Transverse colon (tissue), 4 donors: Measurements from ENCODE around the gene TMEM91. TPM values are rescaled to one million over a fixed set of nuclear protein-coding genes. Genes with fewer than 3 reads are reported as not detected.
A peak's percentile ranks its signal among the peaks of the same experiment; 100 is the strongest.

Experiments used
- DNase-seq: peaks from one replicate; pipeline ENCODE4 v3.0.0-alpha.2; 2019
- H3K27ac ChIP-seq, 4 donors: fragments of 200-600 bp; sonication (generic); 2 replicates each; pipeline ENCODE4 v1.5.1; 2016 to 2018; ENCODE audit warnings: inconsistent platforms in 4 of 4
- H3K27me3 ChIP-seq: fragments of 200-600 bp; sonication (generic); 2 replicates; pipeline ENCODE4 v1.5.1; 2017; ENCODE audit warnings: inconsistent platforms
- H3K36me3 ChIP-seq, 4 donors: fragments of 200-600 bp; sonication (generic); 2 replicates each; pipeline ENCODE4 v1.5.1; 2017 to 2019; ENCODE audit warnings: inconsistent platforms in 4 of 4
- H3K4me1 ChIP-seq, 4 donors: fragments of 200-600 bp; sonication (generic); 2 replicates each; pipeline ENCODE4 v1.5.1; 2017 to 2020; ENCODE audit warnings: inconsistent platforms in 4 of 4
- H3K4me3 ChIP-seq, 4 donors: fragments of 200-600 bp; sonication (generic); 1 replicate in 1 of 4; 2 replicates in 3 of 4; pipeline versions ENCODE4 v1.5.1 to v1.6.1; 2017 to 2019; ENCODE audit warnings: inconsistent platforms in 4 of 4
- H3K9me3 ChIP-seq, 2 donors: fragments of 200-600 bp; sonication (generic); 2 replicates each; pipeline ENCODE4 v1.5.1; 2017 to 2019; ENCODE audit warnings: inconsistent platforms in 2 of 2
- CTCF ChIP-seq, 5 experiments: fragments of 200-600 bp in 3 of 5; fragments of 450-650 bp in 2 of 5; sonication (generic) in 3 of 5; IDR thresholded peaks; 1 replicate in 2 of 5; 2 replicates in 3 of 5; pipeline ENCODE4 v1.5.1; 2016 to 2017; ENCODE audit warnings: antibody characterized with exemption in 5 of 5, inconsistent platforms in 3 of 5, mild to moderate bottlenecking in 2 of 5, moderate library complexity in 1 of 5
- EP300 ChIP-seq: sonication (generic); formaldehyde crosslinking; IDR thresholded peaks from one replicate; pipeline ENCODE4 v1.6.1; 2017; ENCODE audit warnings: antibody characterized with exemption, low read depth
- POLR2A ChIP-seq: fragments of 450-650 bp; IDR thresholded peaks from one replicate; pipeline ENCODE4 v1.6.1; 2016; ENCODE audit warnings: antibody characterized with exemption, mild to moderate bottlenecking, moderate library complexity
- POLR2AphosphoS5 ChIP-seq, 3 donors: sonication (generic); formaldehyde crosslinking; IDR thresholded peaks; one replicate each; pipeline ENCODE4 v1.6.1; 2016; ENCODE audit warnings: antibody characterized with exemption in 3 of 3
- WGBS, 2 donors: methylation state at CpG; one replicate each; pipeline ENCODE4 v1.1.5; 2018; ENCODE audit warnings: low coverage in 1 of 2; 5-methylcytosine and 5-hydroxymethylcytosine counted together
- in situ Hi-C, 4 donors: fragments of 200-750 bp; cut with MboI; loops; one replicate each; pipeline versions ENCODE4 v1.15.0 to v1.15.1; 2017; ENCODE audit warnings: low sequenced_read_pairs in 3 of 4, low pct_ligation_motif_present in 1 of 4, low pct_unique_long_range_greater_than_20kb in 1 of 4
- intact Hi-C: fragments of 100-400 bp; cut with DNase I; formaldehyde crosslinking; loops from one replicate; pipeline ENCODE4 v1.15.1; 2023; ENCODE audit warnings: low total_unique reads
- total RNA-seq, 4 donors: library from RNA; depleted of rRNA; stranded (reverse); fragments of >200 nt; gene quantifications; one replicate each; pipeline ENCODE4 v1.1.0, GENCODE V29; 2016

Gene TMEM91
- total RNA-seq, 4 donors from 2014 or later: 4.8 to 11.4 (median 9.4) TPM; not detected in 1

GRCh38 chr19:41363753-41364523 is 12.4 kb upstream of the TMEM91 start, which contains the start of gene B9D2:
TSS of gene B9D2 (minus strand) at chr19:41364149. CDS start at chr19:41363519, 630 bp downstream.
- H3K27ac ChIP-seq: peak within 1 kb of the TSS; percentile 95 to 99 (median 97)
- WGBS, 2 donors: 1% methylated on average over 56 of the region's 56 CpGs; no CpG with 5 or more reads in 1 of the 2 donors
- intact Hi-C loops (no loop called here), in situ Hi-C loops (no loop called here)
- peak within 1 kb of the TSS; percentile 60 to 70 (median 68) for H3K4me3 ChIP-seq
- TF ChIP-seq CTCF (IDR thresholded peaks at IDR 0.05) (peak in 1 of 5 experiments; percentile 13), POLR2AphosphoS5 (IDR thresholded peaks at IDR 0.05) (peak; percentile 6 to 73 (median 54)), POLR2A (peak; percentile 69), EP300 (no peak)
- no peaks in the 10 kb centered on the region for H3K36me3 ChIP-seq
- no peaks in the 10 kb centered on the region for H3K27me3 ChIP-seq
- peak; percentile 99 for DNase-seq
- peaks cover 7 to 36% (median 19%) of the 10 kb centered on the region in 4 donors for H3K4me1 ChIP-seq
- no peaks in the 10 kb centered on the region for H3K9me3 ChIP-seq

- H3K4me3 ChIP-seq: peak overlapping the region; percentile 25 to 70 (median 64)
- intact Hi-C loops (no loop called here), in situ Hi-C loops (no loop called here)
- peaks cover 7 to 36% (median 19%) of the 10 kb centered on the region in 4 donors for H3K4me1 ChIP-seq
- no peak for DNase-seq
- no peaks in the 10 kb centered on the region for H3K36me3 ChIP-seq
- H3K27me3 ChIP-seq: no peaks in the 10 kb centered on the region
- peak overlapping the region; percentile 95 to 99 (median 97) for H3K27ac ChIP-seq
- H3K9me3 ChIP-seq: no peaks in the 10 kb centered on the region
- TF ChIP-seq POLR2A: no peak
- TF ChIP-seq EP300: no peak
- no peak for TF ChIP-seq POLR2AphosphoS5 (IDR thresholded peaks at IDR 0.05)
- TF ChIP-seq CTCF (IDR thresholded peaks at IDR 0.05): no peak
- 60 to 78% methylated on average over 7 to 14 of the region's 14 CpGs for WGBS, 2 donors
These were observed 11.6 kb upstream of the TMEM91 start for GRCh38 chr19:41364524-41365391.

GRCh38 chr19:41366089-41366488 is 10.2 kb upstream of the TMEM91 start:
- no peak overlapping the region for H3K27ac ChIP-seq
- intact Hi-C loops: no loop called here
- DNase-seq: no peak
- no peak overlapping the region for H3K4me3 ChIP-seq
- H3K36me3 ChIP-seq: no peaks in the 10 kb centered on the region
- TF ChIP-seq POLR2AphosphoS5 (IDR thresholded peaks at IDR 0.05): no peak
- TF ChIP-seq POLR2A: no peak
- no peak for TF ChIP-seq CTCF (IDR thresholded peaks at IDR 0.05)
- TF ChIP-seq EP300: no peak
- H3K27me3 ChIP-seq: no peaks in the 10 kb centered on the region
- 84 to 100% methylated on average over 1 of the region's 1 CpG for WGBS, 2 donors
- in situ Hi-C loops: no loop called here
- H3K4me1 ChIP-seq: peaks cover 7 to 36% (median 19%) of the 10 kb centered on the region in 4 donors
- no peaks in the 10 kb centered on the region for H3K9me3 ChIP-seq

GRCh38 chr19:41367848-41368301 is 8.5 kb upstream of the TMEM91 start:
- H3K4me3 ChIP-seq: no peak overlapping the region
- intact Hi-C loops (no loop called here), in situ Hi-C loops (no loop called here)
- peak overlapping the region; percentile 21 to 41 (median 38) for H3K27ac ChIP-seq
- no peak for DNase-seq
- H3K4me1 ChIP-seq: peaks cover 6 to 27% (median 13%) of the 10 kb centered on the region in 4 donors
- no peaks in the 10 kb centered on the region for H3K36me3 ChIP-seq
- no peaks in the 10 kb centered on the region for H3K9me3 ChIP-seq
- WGBS, 2 donors: 48 to 65% methylated on average over 4 to 6 of the region's 6 CpGs
- no peaks in the 10 kb centered on the region for H3K27me3 ChIP-seq
- TF ChIP-seq POLR2A (no peak), CTCF (IDR thresholded peaks at IDR 0.05) (no peak), EP300 (no peak), POLR2AphosphoS5 (IDR thresholded peaks at IDR 0.05) (no peak)
